GM12892 (cell line): ENCODE measurements around the gene CD36.

Experiments
- POLR2A ChIP-seq: IDR thresholded peaks from 2 replicates; pipeline ENCODE4 v1.6.1; 2011; ENCODE audit warnings: low read depth, low read length, control low read depth
- POLR2AphosphoS5 ChIP-seq: IDR thresholded peaks from 2 replicates; pipeline ENCODE4 v1.6.1; 2011; ENCODE audit warnings: low read depth, low read length, control low read depth

DNA sequence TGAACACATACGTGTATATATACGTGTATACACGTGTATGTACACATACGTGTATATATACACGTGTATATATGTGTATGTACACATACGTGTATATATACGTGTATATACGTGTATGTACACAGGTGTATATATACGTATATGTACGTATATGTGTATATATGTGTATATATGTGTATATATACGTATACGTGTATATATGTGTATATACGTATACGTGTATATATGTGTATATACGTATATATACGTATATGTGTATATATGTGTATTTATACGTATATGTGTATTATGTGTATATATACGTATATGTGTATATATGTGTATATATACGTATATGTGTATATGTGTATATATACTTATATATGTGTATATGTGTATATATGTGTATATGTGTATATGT is 44.3 kb downstream of the CD36 start:
- TF ChIP-seq POLR2AphosphoS5 (no peak), POLR2A (no peak)
